Daoy (cell line): ENCODE results near the gene MT1H. TPM values are rescaled to one million over a fixed set of nuclear protein-coding genes. Genes with fewer than 3 reads are reported as not detected.
"Not testable (repeated sequence)": the region's sequence is repeated elsewhere in the genome, so short reads cannot be mapped to it uniquely, and the experiment has no call there.

Source experiments
- DNase-seq: peaks from one replicate; pipeline ENCODE4 v3.0.0-alpha.2; 2015; ENCODE audit warnings: low read depth
- total RNA-seq: library from RNA; depleted of rRNA; stranded (reverse); fragments of >200 nt; shearing (Covaris generic); gene quantifications from 2 replicates; pipeline ENCODE4 v1.2.3, GENCODE V29; 2014; rRNA removed

The MT1H gene
- not detected in 2 replicates for total RNA-seq

DNA sequence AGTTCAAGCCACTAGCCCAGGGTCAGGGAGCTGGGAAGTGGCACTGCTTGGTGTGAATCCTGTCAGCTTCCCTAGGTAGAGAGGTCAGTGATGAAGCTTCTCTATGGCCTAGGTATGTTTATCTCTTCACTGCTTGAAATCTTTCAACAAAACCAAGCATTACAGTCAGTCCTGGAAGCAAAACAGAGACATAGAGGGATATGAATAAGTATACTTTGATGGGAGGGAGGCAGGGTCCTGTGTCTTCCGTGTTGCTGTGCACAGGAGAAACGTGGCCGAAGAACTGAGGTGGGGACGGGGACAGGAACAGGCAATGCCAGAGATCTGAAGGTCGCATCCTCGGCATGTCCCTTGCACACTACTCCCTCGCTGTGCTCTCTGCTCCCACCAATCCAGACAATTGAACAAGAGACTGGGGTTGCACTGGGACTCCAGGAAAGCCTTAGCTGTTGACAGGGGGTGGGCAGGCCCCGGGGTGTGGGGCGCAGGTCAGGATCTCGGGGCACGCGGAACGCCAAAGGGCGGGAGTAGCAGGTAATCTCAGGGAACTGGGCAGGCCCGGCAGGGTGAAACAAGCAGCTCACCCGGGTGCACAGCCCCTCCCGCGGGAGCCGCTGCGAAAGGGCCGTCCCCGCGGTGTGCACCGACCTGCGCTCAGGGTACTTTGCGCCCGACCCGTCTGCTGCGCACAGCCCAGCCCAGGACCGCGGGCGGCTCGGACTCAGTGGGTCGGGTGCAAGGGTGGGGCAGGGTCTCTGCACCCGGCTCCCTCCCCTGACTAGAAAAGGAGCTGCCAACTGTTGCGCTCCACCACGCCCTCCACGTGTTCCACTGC, at the start of gene MT1H:
MT1H (plus strand) TSS at position 810 of the 835 bp plus-strand sequence. CDS start 71 bp downstream, outside the sequence.
- DNase-seq, result no peak

DNA sequence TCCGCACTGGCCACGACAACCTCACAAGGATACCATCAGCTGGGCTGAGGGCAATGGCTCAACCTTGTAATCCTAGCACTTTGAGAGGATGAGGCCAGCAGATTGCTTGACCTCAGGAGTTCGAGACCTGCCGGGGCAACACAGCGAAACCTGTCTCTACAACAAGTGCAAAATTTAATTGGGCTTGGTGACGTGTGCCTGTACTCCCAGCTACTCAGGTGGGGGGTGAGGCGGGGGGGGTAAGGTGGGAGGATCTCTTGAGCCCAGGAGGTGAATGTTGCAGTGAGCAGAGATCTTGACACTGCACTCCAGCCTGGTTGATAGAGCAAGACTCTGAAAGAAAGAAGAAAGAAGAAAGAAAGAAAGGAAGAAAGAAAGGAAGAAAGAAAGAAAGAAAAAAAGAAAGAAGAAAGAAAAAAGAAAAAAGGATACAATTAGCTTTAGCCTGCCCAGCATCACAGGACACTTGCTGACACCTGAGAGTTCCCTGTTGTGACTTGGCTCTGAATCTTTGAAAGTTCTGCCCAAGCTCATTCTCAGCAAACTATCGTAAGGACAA, 49.2 kb upstream of the MT1H start:
- DNase-seq, result no peak

DNA sequence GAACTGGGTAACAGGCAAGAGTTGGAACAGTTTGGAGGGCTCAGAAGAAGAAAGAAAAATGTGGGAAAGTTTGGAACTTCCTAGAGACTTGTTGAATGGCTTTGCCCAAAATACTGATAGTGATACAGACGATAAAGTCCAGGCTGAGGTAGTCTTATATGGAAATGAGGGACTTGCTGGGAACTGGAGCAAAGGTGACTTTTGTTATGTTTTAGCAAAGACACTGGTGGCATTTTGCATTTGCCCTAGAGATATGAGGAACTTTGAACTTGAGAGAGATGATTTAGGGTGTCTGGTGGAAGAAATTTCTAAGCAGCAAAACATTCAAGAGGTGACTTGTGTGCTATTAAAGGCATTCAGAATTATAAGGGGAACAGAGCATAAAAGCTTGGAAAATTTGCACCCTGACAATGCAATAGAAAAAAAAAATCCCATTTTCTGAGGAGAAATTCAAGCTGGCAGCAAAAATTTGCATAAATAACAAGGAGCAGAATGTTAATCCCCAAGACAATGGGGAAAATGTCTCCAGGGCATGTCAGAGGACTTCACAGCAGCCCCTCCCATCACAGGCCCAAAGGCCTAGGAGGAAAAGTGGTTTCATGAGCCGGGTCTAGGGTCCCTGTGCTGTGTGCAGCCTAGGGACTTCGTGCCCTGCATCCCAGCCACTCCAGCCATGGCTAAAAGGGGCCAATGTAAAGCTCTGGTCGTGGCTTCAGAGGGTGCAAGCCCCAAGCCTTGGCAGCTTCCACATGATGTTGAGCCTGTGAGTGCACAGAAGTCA, 47.8 kb upstream of the MT1H start:
- not testable (repeated sequence) for DNase-seq

GRCh38 chr16:56623184-56623583, 46.4 kb upstream of the MT1H start:
- not testable (repeated sequence) for DNase-seq

DNA sequence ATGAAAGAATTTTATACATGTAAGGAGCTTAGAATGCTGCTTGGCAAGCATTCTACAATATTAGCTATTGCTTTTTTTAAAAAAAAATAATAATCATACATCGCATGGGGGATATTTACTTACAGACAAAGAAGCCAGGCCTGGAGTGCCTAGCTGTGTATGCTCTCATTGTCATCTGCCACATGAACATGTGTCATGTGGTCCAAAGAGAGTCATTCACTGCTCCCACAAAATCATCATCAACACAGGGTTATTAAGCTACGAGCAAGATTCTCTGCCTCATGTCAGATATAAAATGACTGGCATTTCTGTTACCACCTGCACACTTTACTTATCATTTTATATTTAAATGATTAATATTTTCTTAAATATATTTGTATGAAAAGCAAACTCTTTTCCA, 46.0 kb upstream of the MT1H start:
- no peak for DNase-seq

- peak; percentile 81 for DNase-seq
Observed at GRCh38 chr16:56625140-56625942, 44.3 kb upstream of the MT1H start, which contains the start of gene MT1E. TSS of gene MT1E (plus strand) at chr16:56625781. CDS start at chr16:56625852, 71 bp downstream.

- DNase-seq, result peak; percentile 32
Observed at GRCh38 chr16:56625943-56626654, 43.5 kb upstream of the MT1H start.

GRCh38 chr16:56626685-56627084, 42.9 kb upstream of the MT1H start:
- DNase-seq, result no peak

- no peak for DNase-seq
Observed at GRCh38 chr16:56628486-56629350, 40.9 kb upstream of the MT1H start.

GRCh38 chr16:56629531-56629930, 40.1 kb upstream of the MT1H start:
- DNase-seq, result no peak

DNA sequence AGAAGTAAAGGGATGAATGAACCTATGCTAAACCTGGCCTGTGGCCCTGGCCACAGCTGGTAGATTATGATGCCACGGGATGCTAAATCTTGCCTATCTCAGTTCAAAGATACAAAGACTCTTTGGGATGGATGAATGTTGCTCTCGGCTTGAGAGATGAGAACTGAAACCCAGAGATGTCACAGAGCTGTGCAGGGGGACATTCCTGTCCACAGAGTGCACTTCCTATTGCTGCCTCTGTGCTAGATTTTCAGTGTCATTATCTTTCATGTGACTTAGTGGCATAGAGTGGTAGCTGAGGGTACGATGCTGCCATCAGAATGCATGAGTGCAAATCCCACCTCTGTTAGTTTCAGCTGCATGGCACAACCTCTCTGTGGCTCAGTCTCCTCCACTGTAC, 39.5 kb upstream of the MT1H start:
- DNase-seq, result no peak

GRCh38 chr16:56631197-56631596, 38.4 kb upstream of the MT1H start:
- no peak for DNase-seq

GRCh38 chr16:56631832-56632155, 37.8 kb upstream of the MT1H start:
- DNase-seq, result no peak

DNA sequence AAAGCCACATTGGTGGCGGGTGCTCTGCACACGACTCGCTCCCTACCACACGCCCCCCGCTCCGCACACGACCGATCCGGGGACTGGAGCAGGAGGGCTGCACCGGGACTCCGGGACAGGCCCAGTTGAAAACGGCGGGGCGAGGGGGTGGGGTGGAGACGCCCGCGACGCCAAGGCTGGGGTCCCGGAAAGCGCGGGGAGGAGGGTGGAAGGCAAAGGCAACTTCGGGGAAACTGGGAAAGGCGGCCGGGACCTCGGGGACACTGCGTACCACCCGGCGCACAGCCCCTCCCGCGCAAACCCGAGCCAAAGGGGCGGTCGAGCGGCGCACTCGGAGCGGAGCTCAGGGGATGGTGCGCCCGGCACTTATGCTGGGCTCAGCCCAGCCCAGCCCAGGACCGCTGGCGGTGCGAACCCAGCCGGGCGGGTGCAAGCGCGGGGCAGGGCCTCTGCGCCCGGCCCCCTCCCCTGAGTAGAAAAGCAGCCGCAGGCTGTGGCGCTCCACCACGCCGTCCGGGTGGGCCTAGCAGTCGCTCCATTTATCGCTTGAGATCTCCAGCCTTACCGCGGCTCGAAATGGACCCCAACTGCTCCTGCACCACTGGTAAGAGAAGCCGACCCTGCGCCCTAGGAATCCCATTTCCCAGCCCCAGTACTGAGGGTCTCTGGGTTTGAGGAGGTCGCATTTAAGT, 37.3 kb upstream of the MT1H start, which contains the start of gene MT1M:
MT1M (plus strand) TSS at position 504 of the 692 bp plus-strand sequence; CDS start at position 577, 73 bp downstream.
- DNase-seq, result no peak

GRCh38 chr16:56632848-56633365, 36.7 kb upstream of the MT1H start:
- no peak for DNase-seq

DNA sequence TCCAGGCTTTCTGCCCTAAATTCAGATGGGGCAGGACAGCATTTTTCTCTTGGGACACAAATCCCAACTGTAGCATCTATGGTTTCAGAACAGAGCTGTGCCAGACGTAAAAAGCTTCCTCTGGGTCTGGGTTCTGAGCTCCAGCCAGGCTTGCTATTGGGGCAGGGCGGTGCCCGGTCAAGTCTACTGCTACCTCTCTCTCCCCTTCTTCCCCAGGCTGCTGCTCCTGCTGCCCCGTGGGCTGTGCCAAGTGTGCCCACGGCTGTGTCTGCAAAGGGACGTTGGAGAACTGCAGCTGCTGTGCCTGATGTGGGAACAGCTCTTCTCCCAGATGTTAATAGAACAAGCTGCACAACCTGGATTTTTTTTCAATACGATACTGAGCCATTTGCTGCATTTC, 36.1 kb upstream of the MT1H start:
- DNase-seq, result no peak

GRCh38 chr16:56634715-56635440, 34.7 kb upstream of the MT1H start:
- DNase-seq, result no peak

- no peak for DNase-seq
Observed at GRCh38 chr16:56635441-56635967, 34.1 kb upstream of the MT1H start.
